GM21381 (cell line): Measurements from ENCODE around the gene ANKRD34A.
A peak's percentile ranks its signal among the peaks of the same experiment; 100 is the strongest.

Source experiments
- ATAC-seq: cut with Tn5 transposase; IDR thresholded peaks from one replicate; pipeline ENCODE4 v1.9.1; 2021; ENCODE audit warnings: mild to moderate bottlenecking, moderate library complexity; ENCODE audit not compliant: unreplicated experiment

The ANKRD34A gene

DNA sequence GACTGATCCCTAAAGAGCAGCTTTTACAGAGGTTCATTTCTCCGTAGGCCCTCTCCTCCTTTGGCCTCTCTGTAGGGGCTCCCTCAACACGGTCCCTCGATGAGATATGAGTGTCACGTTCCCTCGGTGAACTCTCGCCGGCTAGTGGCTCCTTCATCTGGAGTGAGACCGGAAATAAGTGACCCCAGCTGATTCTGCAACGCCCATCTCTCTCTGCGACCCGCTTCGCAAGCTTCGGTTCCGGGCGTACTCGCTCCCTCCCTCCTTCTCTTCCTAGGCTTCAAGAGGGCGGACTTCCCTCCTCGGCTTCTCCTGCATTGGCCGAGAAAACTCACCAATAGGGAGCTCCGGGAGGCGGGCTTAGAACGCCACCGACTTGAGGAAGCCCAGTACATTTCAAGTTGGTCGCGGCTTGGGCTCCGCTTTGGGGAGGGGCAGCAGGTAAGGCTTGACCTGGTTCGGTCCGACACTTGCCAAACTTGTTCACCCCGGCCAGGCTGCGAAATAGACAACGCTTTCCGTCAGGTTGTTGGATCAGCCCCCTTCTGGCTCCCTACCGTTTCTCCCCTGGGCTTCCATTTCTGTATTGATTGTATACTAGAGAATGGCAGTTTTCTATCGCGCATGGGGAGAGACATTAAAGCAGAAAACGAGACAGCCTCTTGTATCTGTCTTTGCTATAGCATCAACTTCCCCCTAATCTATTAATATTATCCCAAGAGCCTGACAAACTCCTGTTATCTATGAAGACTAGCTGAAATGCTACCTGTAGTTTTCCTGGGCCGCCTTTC is at the start of gene ANKRD34A, which contains the start of gene POLR3GL:
Gene ANKRD34A, minus strand, starts transcription at position 248 of the 791 bp plus-strand sequence. CDS start 2,816 bp downstream, outside the sequence.
Gene POLR3GL, plus strand, starts transcription at position 363 of the 791 bp plus-strand sequence. CDS start 10,176 bp downstream, outside the sequence.
- peak; percentile 88 for ATAC-seq

GRCh38 chr1:146013559-146013922 is 49.2 kb upstream of the ANKRD34A start:
- ATAC-seq: no peak

- no peak for ATAC-seq
Measured at GRCh38 chr1:146012703-146013558, 48.6 kb upstream of the ANKRD34A start.

DNA sequence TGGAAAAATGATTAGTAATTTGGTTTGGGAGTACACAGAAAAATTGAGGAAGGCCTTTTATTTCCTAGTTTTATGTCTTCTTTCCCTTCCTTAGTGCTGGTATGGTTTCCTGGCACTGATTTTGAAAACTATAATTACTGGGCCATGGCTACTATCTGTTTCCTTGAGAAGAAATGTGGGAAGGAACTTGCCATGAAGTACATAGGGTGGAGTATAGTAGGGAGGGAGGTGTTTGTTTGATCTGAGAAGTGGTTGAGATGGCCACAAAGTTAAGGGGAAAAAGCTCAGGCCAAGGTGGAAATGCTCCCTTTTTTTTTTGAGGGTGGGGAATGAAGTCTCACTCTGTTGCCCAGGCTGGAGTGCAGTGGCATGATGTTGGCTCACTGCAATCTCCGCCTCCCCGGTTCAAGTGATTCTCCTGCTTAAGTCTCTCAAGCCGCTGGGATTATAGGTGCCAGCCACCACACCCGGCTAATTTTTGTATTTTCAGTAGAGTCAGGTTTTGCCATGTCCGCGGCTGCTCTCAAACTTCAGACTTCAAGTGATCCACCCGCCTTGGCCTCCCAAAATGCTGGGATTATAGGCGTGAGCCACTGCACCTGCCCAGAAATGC is 45.9 kb upstream of the ANKRD34A start:
- ATAC-seq: no peak

DNA sequence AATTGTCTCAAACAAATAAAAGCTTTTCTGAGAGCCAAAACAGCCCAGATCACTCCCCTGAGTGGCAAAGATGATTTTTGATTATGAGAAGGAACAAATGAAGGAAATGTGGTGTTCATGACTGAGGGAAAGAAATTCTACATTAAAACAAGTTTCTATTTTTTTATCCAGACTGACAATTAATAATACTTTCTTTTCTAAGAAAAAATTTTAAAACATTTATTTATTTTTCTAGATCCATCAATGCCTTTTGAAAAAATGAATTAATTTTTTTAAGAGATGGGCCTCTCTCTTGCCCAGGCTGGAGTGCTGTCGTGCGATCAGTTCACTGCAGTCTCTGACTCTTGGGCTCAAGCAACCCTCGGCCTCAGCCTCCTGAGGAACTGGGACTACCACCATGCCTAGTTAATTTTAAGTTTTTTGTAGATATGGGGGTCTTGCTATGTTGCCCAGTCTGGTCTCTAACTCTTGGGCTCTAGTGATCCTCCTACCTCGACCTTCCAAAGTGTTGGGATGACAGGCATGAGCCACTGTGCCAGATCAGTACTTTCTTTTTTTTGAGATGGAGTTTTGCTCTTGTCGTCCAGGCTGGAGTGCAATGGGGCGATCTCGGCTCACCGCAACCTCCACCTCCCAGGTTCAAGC is 43.2 kb upstream of the ANKRD34A start:
- no peak for ATAC-seq

GRCh38 chr1:146001709-146002108 is 37.3 kb upstream of the ANKRD34A start:
- ATAC-seq: no peak

- ATAC-seq: no peak
Measured at GRCh38 chr1:145999321-146000024, 35.1 kb upstream of the ANKRD34A start.

DNA sequence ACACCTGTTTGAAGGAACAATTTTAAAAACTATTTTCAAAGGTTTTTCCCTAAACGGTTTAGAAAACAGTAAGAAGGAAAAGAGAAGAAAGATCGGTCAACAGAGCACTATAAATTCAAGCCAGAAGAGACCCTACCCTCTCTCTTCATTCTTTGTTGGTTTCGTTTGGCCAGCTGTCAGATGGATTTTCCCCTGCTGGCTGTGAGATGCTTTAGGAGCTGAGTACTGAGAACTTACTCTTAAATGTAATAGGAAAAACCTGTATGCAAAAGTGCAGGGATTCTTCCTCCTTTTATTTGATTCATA is 33.3 kb upstream of the ANKRD34A start:
- no peak for ATAC-seq

DNA sequence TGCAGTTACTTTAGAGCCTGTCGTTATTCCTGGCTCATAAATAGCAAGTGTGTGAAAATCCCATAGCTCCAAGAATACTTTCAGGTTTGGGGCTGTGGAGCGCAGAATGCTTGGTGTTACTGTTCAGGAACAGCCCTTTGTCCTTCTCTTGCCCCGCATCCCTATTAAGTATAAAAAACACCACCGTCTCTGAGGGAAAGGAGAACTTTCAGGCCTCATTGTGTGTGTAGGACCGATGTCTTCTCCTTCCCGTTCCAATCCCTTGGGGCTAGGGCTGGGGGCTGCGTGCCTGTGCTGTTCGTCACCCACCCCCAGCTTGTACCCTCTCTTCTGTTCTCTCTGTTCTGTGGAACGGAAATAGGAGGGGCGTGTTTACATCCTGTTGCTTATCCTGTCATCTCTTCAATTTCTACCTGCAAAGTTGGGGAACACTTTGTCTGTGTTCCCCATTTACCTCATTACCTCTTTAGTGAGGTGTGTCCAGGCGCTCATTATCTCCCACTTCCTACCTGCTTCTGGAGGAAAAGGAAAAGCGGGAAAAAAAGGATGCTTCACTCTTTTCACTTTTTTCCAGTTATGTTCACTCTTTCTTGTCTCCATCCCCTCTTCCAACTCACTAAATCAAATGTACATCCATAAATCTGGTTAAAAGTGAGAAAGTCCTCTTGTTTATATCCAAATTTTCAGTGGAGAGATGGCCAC is 32.8 kb upstream of the ANKRD34A start:
- ATAC-seq: peak; percentile 23

GRCh38 chr1:145996433-145997015 is 32.1 kb upstream of the ANKRD34A start, which contains the start of gene TXNIP:
Gene TXNIP, minus strand, starts transcription at chr1:145996579. Its CDS starts 313 bp downstream, at chr1:145996266.
- ATAC-seq: peak; percentile 89

DNA sequence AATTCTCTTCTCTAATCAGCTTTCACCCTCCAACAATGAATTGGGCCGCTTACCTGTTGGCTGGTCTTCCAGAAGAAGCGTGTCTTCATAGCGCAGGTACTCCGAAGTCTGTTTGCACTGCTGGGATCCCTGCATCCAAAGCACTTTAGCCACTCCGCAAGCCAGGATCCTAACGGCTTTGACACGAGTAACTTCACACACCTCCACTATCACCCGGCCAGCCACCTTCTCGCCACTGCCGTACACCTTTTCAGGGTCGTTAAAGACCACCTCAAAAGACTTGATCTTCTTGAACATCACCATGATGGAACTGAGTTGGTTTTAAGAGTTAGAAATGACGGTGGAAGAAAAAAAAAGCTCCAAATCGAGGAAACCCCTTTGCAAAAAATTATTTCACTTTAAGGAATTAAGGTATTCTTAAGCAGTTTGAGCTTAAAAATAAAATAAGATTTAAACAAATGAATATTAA is 31.6 kb upstream of the ANKRD34A start:
- no peak for ATAC-seq

DNA sequence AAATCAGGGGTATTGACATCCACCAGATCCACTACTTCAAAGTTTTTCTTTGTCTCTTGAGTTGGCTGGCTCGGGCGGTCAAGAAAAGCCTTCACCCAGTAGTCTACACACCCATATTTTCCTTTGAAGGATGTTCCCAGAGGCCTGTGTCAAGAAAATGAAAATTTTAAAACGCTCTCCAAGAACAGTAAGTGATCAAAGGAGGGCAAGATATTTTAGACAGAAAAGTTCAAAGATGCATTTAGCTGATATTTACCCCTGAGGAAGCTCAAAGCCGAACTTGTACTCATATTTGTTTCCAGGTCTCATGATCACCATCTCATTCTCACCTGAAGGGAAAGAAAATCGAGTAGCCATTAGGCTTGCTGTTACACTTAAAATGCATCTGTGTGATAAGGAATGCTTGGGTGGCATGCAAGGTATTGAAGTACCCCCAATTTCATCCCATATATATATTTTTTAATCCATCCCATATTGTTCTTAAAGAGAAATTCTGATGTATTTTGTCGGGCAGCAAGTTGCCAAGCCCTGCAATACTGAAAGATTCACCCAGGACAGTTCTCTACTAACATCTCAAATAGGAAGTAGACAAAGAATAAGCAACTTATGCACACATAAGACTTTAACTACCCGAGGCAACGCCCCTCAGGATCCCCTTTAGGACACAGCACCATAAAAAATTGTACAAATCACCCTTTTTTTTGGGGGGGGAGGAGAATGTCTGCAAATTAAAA is 30.9 kb upstream of the ANKRD34A start:
- ATAC-seq: no peak

- no peak for ATAC-seq
Measured at GRCh38 chr1:145994391-145995120, 30.2 kb upstream of the ANKRD34A start.

- no peak for ATAC-seq
Measured at GRCh38 chr1:145993618-145994390, 29.4 kb upstream of the ANKRD34A start.

DNA sequence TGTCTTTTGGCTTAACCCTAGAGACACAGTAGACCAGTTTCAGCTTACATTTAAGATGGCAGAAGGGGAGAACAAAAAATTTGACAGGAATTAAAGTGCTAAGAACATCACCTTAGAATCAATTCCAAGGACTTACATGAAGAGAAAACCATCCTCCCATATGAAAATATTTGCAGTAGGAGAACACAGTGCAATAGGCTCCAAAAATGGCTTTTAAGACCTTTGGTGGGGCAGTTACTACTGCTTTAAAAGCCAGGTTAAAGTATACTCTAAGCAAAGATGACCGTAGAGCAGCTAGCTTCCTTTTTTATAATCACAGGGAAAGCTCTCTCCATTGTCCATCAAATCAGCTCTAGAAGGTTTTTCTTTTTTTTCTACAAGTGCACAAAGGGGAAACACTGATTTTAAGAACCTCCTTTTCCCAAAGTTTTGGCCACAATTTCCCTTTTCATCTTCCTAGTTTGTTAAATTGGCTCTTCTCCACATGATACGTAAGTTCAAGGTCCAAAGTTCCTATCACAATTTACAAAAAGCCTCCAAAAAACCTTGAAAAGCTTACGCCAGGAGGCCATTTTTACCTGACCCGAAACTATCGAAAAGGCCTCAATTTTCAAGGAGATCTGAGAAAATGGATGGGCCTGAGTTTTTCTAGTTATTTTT is 28.7 kb upstream of the ANKRD34A start:
- no peak for ATAC-seq

DNA sequence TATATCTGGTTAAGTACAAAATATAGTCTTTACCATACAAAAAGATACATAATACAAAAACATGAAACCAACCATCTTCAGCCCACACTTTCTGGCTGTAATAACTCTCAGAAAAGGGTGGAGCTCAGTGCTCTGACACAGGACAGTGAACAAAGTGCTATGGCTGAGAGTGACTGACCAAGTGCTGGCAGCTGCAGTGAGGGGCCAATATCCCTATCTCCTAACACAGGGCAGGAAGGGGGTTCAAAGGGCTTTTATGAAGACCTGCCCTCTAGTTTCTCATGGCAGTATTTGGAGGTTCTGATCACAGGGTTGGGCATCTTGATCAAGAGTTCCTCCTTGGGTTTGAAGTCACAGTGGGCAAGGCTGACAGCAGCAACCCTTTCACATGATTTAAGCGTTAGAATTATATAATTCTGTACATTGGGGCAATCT is 28.1 kb upstream of the ANKRD34A start:
- ATAC-seq: no peak
